Erythroblast (primary cell): ENCODE results near the gene MACROH2A2.

ENCODE experiments used
- GATA1 ChIP-seq: IDR thresholded peaks from 2 replicates; pipeline ENCODE4 v1.6.1; 2011; ENCODE audit warnings: low read depth, mild to moderate bottlenecking, control low read depth, low read length, moderate library complexity
- POLR2A ChIP-seq: IDR thresholded peaks from 2 replicates; pipeline ENCODE4 v1.6.1; 2011; ENCODE audit warnings: mild to moderate bottlenecking, low read length

DNA sequence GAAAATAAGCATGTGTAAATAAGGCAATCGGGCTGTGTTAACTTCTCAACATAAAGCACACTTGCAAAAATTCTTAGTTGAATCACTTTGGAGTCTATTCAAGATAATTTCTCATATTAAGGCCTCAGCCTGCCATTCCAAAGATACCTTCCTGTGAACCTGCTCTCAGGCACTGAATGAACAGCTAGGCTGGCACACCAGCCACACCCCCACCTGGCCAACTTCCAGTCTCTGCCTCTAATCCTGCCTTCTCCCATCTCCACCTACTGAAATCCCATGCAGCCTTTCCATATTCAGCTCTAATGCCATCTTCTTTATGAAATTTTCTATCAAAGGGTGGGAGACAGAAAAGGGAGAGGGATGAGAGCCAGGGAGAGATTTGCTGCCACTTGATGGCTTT lies 17.1 kb upstream of the MACROH2A2 start:
- TF ChIP-seq POLR2A, result no peak
- TF ChIP-seq GATA1, result no peak
